HG03378 (cell line): ENCODE results near the gene TNFRSF21.

ENCODE experiments used
- ATAC-seq: cut with Tn5 transposase; IDR thresholded peaks from one replicate; pipeline ENCODE4 v1.9.1; 2021; ENCODE audit warnings: mild to moderate bottlenecking, moderate library complexity; ENCODE audit not compliant: unreplicated experiment

The TNFRSF21 gene

GRCh38 chr6:47181681-47182080 is 128.0 kb downstream of the TNFRSF21 start:
- no peak for ATAC-seq
